Activated naive CD4-positive, alpha-beta T cell treated with anti-CD3 and anti-CD28 coated beads, Interleukin-2, amount 50 U/mL, for 72 hours (primary cell): ENCODE measurements around the gene SLIT3. TPM values are rescaled to one million over a fixed set of nuclear protein-coding genes. Genes with fewer than 3 reads are reported as not detected.

Experiments used
- ATAC-seq, 2 donors: fragments of 150-1000 bp; cut with Tn5 transposase; 2 replicates each; pipeline ENCODE4 v1.10.0; 2021; ENCODE audit warnings: mild to moderate bottlenecking in 2 of 2, moderate library complexity in 2 of 2
- DNase-seq, 2 donors: peaks; one replicate each; pipeline ENCODE4 v3.0.0; 2021 to 2022; ENCODE audit warnings: low spot score in 2 of 2
- H3K27ac Mint-ChIP-seq, 2 donors: one replicate each; pipeline ENCODE4 v1.8.0; 2022; ENCODE audit warnings: mild to moderate bottlenecking in 2 of 2, mixed read lengths in 2 of 2
- H3K36me3 Mint-ChIP-seq, 2 donors: one replicate each; pipeline ENCODE4 v1.8.0; 2022; ENCODE audit warnings: mixed read lengths in 2 of 2
- H3K9me3 Mint-ChIP-seq, 2 donors: one replicate each; pipeline ENCODE4 v1.8.0; 2022; ENCODE audit warnings: mixed read lengths in 2 of 2
- total RNA-seq, 2 donors: library from RNA; stranded (reverse); gene quantifications; one replicate each; pipeline ENCODE4 v1.2.3, GENCODE V29; 2022

The SLIT3 gene
- total RNA-seq, 2 donors from 2014 or later: 1.9 to 2.0 TPM

DNA sequence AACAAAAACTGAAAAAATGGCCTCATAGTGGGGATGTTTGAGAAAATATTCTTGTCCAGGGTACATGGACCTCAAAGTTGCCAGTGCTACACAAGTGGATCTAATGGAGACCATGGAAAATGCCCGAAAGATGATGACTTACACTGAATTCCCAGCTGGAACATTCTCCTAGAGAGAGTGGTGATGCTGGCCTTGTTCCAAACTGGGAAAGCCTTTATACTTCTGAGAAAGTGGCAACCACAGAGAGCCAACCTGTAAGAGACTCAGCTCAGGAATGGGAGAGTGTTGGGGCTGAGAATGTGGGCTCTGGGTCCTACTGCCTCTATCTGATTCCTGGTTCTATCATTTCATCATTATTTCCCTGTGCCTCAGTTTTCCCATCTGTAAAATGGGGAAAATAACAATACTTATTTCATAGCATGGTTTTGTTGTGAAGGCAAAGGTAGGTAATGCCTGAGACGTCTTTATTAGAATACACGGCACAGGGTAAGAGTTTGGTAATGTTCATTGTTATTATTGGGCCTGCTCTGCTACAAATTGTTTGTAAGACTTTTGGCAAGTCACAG is 492.8 kb downstream of the SLIT3 start:
- DNase-seq: no peak
- no peak for ATAC-seq
- no peaks in the 10 kb centered on the region for H3K36me3 Mint-ChIP-seq
- no peak overlapping the region for H3K27ac Mint-ChIP-seq
- no peaks in the 10 kb centered on the region for H3K9me3 Mint-ChIP-seq

DNA sequence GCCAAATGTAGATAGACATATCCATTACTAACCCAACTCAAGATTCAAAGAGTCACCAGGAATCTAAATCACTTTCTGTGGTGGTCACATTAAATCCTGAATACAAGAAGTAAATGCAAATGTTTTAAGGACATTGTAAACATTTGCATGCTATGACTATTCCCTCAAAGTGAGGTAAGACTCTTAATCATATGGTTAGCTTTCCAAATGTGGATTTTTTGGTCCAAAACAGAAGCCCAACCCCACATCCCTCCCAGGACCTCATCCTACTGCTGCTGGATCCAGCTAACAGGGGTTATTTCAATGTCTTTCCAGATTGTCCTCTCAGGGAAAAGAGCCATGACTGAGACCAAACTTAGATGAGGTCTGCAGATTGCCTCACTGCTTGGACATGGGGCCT is 493.7 kb downstream of the SLIT3 start:
- Mint-ChIP-seq H3K27ac (no peak overlapping the region), H3K9me3 (no peaks in the 10 kb centered on the region), H3K36me3 (no peaks in the 10 kb centered on the region)
- DNase-seq: no peak
- ATAC-seq: no peak

DNA sequence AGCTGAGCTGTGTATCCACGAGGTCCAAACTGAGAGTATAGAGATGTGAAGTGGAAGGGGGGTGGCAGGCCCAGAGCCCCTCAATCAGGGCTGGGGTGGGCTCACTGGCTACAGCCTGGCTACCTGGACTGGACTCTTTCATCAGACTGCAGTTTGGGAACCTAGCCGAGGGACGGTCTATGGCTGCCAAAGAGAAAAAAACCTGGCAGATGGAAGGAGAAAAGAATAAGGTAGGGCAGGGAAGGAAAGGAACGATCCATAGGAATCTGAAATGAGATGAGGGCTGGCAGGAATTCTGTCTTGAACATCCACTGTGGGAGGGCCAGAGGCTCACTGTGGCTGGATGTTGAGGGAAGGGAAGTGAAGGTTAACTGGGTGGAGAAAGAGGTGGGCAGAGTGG is 497.4 kb downstream of the SLIT3 start:
- H3K36me3 Mint-ChIP-seq: no peaks in the 10 kb centered on the region
- peak overlapping the region in 1 of 2 donors; percentile 52 for H3K27ac Mint-ChIP-seq
- ATAC-seq (no peak), DNase-seq (no peak)
- no peaks in the 10 kb centered on the region for H3K9me3 Mint-ChIP-seq

DNA sequence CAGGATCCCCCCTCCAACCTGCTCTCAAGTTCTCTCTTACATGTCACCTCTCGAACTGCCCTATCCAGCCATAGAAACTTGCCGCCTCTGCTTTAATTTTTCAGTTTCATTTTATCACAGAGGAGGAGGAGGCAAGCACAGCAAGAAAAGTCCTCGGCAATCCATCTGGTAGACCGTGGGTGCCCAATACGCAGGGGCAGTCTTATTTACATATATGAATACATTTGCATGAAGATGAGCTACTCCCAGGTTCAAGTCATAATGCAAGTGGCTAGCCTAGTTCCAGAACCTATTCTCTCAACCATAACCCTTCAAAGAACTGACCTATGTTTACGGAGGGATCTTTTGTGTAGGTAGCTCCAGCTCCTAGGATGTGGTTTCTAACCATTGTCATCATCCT is 498.6 kb downstream of the SLIT3 start:
- DNase-seq: peak in 1 of 2 donors; percentile 15
- peak; percentile 70 to 77 for ATAC-seq
- Mint-ChIP-seq H3K9me3 (no peaks in the 10 kb centered on the region), H3K36me3 (no peaks in the 10 kb centered on the region), H3K27ac (peak overlapping the region; percentile 3 to 33)

DNA sequence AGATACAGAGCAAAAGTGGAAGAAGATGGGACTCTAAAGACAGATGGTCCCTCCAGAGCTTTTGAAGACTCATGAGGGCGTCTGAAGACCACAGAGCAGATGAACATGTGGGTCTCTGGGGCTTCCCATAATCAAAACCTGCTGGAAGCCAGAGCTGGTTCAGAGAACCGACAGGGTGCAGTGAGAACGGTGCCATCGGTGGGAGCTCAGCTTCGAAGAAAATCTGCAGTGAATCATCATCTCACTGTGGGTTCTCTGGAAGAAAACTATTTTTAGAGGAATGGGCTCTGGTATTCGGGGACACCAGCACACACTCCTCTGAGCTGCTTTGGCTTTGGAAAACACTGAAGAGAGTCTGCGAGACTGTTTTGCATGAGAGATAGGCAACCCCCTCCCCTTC is 499.4 kb downstream of the SLIT3 start:
- no peak for DNase-seq
- peak overlapping the region in 1 of 2 donors; percentile 33 for H3K27ac Mint-ChIP-seq
- H3K36me3 Mint-ChIP-seq: no peaks in the 10 kb centered on the region
- no peaks in the 10 kb centered on the region for H3K9me3 Mint-ChIP-seq
- no peak for ATAC-seq

DNA sequence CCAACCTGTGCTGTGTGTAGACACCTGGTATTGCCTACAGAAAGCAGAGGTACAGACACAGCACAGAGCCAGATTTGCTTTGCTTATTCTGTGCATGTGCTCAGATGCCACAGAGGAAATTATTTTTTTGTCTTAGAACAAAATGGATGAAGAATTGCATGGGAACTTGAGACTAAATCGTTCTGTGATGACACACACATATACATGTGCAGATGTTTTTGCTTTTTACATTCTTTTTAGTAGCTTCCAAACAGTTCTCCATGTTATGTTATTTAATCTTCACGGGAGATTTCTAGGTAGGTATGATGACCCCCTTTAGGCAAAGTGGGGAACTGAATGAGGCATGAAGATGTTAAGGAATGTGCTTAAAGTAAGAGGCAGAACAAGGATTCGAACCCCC is 500.2 kb downstream of the SLIT3 start:
- Mint-ChIP-seq H3K27ac (no peak overlapping the region), H3K9me3 (no peaks in the 10 kb centered on the region), H3K36me3 (no peaks in the 10 kb centered on the region)
- ATAC-seq (no peak), DNase-seq (no peak)

DNA sequence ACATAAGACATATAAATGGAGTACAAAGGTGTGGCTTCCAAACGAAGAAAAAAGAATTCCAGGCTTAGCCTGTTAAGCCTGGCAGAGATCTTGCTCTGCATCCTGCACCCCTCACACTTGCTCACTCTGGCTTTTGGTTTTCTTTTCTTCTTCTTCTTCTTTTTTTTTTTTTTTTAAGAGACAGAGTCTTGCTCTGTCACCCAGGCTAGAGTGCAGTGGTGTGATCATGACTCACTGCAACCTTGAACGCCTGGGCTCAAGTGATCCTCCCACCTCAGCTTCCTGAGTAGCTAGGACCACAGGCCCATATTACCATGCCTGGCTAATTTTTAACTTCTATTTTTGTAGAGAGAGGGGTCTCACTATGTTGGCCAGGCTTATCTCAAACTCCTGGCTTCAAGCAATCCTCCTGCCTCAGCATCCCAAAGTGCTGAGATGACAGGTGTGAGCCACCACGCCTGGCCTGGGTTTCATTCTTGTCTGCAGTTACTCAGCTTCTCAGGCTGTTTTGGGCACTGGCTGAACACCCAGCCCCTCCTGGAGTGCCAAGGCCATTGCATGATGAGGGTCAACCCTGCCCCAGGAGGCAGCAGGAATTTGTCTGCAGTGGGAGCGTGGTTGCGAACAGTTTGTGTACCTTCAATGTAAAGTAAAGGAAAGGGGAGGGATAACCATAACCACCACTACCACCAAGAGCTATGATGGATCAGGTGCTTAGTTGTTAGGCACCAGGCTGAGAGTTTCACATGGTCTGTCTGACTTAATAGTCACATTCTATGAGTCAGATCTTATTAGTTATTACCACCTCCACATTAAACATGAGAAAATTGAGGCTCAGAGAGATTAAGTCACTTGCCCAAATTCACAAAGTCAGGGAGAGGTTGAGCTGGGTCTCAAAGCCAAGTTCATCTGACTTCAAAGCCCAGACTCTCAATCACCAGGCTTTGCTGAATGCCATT is 502.6 kb downstream of the SLIT3 start:
- H3K36me3 Mint-ChIP-seq: no peaks in the 10 kb centered on the region
- peak overlapping the region; percentile 35 to 62 for H3K27ac Mint-ChIP-seq

DNA sequence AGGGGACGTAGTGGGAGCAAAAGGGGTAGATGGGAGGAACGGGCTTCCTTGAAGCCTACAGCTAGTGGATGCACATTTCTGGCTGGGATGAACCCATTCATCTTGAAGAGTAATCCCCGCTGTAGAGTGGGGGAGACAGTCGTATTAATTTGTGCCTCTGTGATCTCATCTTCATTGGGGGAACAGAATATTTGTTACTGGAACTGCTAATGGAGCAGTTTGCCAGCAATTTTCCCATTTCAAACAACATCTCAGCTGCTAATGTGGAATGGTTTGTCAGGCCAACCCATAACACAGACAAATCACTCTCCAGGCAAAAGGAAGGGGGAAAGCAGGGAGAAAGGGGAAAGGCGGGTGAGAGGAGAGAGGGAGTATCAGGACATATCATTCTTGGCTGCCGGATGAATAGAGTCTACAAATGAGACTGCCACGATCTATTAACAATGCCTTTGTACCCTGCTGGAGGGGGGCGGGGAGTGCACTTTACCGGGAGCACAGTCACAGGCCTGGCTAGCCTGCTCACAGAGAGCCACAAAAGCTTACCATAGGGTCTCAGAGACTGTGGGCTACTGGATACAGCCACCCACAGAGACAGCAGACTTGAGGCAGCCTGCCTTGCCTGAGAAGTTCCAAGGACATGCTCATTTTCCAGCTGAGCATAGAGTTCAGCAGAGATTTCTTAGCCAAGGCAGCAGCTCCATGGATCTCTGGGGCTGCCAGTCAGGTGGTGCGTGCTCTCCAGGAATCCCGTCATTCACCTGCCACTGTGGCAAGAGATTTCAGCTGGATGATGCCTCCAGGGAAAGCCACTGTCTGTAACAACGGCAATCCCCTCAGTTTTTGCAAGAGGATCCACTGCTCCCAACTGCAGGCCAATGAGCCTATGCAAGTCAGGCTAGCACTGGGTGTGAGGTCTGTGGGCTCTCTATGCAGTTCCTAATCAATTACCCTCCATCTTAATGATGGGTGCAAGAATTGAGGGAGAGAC is 504.1 kb downstream of the SLIT3 start:
- no peaks in the 10 kb centered on the region for H3K36me3 Mint-ChIP-seq
- H3K9me3 Mint-ChIP-seq: no peaks in the 10 kb centered on the region
- no peak for ATAC-seq
- DNase-seq: no peak
- peak overlapping the region in 1 of 2 donors; percentile 22 for H3K27ac Mint-ChIP-seq

More for the DNA sequence above, 502.6 kb downstream of the SLIT3 start:
- DNase-seq (peak in 1 of 2 donors; percentile 16), ATAC-seq (peak; percentile 58 to 61)
- no peaks in the 10 kb centered on the region for H3K9me3 Mint-ChIP-seq

DNA sequence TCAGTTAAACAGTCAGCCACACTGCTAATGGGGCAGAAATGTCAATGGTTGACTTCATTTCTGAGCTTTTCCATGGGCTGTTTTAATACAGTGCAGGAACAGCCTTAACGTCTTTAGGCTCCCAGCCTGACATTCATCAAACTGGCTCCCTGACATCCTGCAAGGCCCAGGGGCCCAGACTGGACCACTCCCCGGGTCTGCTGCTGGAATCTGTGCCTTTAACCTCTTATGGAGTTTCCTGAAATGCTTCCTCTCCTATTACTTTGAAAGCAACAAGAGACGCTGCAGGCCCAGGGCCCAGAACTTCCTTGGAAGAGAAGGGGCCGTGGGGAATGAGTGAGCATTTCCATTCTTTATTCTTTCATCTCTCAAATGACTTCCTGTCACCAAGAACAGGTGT is 504.9 kb downstream of the SLIT3 start:
- DNase-seq: no peak
- no peak for ATAC-seq
- Mint-ChIP-seq H3K27ac (no peak overlapping the region), H3K36me3 (no peaks in the 10 kb centered on the region), H3K9me3 (no peaks in the 10 kb centered on the region)

DNA sequence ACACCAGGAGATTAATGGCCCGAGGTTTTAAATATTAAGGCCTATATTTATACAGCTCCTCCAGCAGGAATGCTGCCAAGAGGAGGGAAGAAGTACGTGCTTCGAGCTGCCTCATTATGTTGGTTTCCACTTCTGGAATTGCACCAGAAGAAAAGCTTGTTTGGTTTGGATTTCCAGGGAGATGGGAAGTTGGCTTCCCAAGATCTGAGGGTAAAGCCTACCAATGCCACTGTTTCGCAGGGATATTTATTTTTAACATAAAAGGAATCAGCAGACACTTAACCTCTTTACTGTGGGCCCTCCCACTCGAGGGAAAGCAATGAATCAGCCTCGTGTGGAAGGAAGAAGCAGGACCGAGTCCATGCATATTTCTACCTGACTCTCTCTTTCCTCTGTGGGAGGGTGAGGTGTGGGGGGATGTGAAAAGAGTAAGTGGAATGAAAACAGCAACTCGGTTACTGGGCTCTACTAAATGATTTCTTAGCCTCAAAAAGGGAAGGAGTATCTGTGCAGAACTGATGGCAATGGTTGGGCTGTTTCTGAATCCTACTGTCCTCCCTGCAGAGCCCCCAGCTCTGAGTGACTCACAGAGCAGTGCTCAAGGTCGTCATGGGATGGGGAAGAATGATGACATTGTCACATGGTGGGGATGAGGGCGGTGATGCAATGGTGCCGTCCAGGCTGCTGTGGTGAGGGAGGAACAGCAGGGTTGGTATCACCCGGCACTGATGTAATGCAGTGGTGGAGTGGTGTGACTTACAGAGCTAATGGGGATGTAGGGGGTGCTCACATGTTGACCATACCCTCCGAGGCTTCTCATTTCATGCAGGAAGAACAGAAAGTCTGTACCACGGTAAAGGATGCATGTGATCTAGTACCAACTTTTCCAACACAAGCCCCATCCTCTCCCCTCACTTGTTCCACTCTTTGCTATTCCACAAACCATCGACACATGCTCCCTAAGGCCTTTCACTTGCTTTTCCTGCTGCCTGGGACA is 506.8 kb downstream of the SLIT3 start:
- ATAC-seq: peak; percentile 75 to 79
- peak overlapping the region in 1 of 2 donors; percentile 38 for H3K27ac Mint-ChIP-seq
- no peaks in the 10 kb centered on the region for H3K9me3 Mint-ChIP-seq
- H3K36me3 Mint-ChIP-seq: no peaks in the 10 kb centered on the region
- peak; percentile 10 to 59 for DNase-seq

DNA sequence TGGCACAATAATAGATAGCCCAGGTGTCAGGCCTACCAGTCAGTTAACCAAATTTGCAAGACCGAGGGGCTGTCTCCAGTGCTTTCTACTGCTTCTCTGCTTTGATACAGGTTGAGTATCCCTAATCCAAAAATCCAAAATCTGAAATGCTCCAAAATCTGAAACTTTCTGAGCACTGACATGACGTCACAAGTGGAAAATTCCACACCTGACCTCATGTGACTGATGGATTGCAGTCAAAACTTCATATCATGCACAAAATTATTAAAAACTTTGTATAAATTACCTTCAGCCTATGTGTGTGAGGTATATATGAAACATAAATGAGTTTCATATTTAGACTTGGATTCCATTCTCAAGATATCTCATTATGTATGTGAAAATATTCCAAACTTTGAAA is 508.3 kb downstream of the SLIT3 start:
- no peaks in the 10 kb centered on the region for H3K36me3 Mint-ChIP-seq
- no peak overlapping the region for H3K27ac Mint-ChIP-seq
- no peak for DNase-seq
- no peaks in the 10 kb centered on the region for H3K9me3 Mint-ChIP-seq
- no peak for ATAC-seq

DNA sequence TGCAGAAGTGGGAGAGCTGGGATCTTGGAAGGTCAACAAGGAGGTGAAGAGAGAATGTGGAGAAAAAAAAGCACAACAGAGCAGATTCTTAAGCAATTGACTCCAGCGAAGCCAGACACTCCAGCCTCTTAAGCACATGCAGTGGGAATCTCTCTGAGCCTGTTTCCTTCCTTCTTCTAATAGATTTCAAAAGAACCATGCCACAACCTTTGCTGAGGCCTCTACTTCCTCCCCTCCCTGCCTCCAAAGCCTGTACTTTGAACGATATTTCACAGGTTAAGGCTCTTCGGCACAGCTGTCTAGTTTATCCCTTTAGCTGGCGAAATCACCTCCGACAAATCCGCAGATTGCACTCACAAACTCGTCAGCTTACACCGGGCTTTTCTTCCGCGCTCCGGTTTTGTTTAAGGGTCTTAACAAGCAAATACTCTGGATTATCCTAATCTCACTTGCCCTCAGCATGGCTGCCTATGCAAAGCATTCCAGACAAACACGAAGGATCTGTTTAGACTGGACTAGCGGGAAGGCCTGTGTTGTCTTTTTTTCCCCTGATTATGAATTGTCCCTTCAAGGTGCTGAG is 510.2 kb downstream of the SLIT3 start:
- Mint-ChIP-seq H3K36me3 (no peaks in the 10 kb centered on the region), H3K9me3 (no peaks in the 10 kb centered on the region), H3K27ac (no peak overlapping the region)
- ATAC-seq (no peak), DNase-seq (no peak)

DNA sequence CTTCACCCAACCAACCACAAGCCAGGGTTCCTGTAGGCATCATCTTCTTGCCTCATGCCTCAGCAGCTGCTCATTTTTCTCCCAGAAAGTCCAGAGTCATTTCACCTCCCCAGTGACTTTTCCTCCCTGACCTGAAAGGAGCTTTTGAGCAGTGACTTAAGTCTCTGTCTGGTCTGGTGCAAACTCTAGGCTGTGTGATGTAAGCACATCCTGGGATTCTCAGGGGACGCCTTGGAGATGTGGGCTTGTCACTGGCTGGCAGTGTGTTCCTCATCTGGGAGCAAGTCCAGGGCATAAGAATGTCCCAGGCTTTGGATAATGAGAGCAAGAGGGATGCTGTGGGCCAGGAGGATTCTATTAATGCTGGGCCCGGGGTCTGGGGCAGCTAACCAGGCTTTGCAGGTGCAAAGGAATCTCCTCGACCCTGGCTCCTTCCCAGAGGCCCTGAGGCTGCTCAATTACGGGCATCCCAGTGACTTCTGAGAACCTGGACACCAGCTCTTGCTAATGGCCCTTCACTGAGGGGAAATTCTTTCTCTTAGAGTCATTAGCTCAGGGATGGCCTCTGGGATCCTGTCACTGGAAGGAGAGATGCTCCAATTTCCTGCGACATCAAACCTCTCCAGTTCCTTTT is 510.8 kb downstream of the SLIT3 start:
- Mint-ChIP-seq H3K36me3 (no peaks in the 10 kb centered on the region), H3K9me3 (peaks cover 0 to 5% of the 10 kb centered on the region in 2 donors), H3K27ac (no peak overlapping the region)
- DNase-seq: no peak
- ATAC-seq: no peak

DNA sequence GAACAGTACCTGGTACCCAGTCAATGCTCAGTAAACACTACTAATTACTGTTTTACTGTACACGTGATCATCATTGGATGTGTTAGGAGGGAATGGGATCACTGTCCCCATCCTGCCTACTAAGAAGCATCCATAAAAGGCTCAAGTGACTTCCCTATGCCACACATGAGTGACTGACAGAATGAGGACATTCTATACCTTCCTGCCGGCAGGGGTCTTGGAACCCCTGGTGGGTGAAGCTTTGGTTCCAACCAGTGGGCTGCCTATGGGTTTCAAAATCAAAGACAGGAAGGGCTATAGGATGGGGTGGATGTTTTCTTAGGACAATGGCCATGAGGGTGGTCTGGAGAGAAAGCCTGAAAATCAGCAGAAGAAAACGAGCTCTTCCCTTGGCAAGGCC is 512.2 kb downstream of the SLIT3 start:
- Mint-ChIP-seq H3K27ac (no peak overlapping the region), H3K9me3 (peaks cover 0 to 5% of the 10 kb centered on the region in 2 donors), H3K36me3 (no peaks in the 10 kb centered on the region)
- ATAC-seq (no peak), DNase-seq (no peak)

DNA sequence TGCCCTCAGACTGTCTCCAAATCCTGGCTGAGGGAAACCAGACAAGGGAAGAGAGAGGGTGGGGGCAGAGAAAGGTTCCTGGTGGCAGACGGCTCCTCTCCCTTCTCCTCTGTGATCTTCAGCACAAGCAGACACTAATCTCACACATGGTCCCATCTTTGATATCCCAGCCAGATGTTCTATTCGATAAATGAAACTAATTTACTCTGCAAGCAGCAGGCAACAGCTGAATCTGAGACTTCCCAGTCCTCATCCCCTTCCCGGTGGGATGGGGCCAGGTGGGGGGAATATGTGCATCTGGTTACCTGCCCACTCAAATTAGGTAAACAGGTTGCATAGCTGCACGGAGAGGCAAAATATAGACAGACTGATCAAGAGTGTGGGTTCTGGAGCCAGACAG is 512.8 kb downstream of the SLIT3 start:
- no peak overlapping the region for H3K27ac Mint-ChIP-seq
- no peak for DNase-seq

More for the DNA sequence above, 512.8 kb downstream of the SLIT3 start:
- peaks cover 0 to 5% of the 10 kb centered on the region in 2 donors for H3K9me3 Mint-ChIP-seq
- no peak for ATAC-seq
- H3K36me3 Mint-ChIP-seq: peaks cover 0 to 3% of the 10 kb centered on the region in 2 donors
